Body of pancreas (tissue), 4 donors: ENCODE data around the gene ACVR1B.

Experiments used
- CTCF ChIP-seq, 7 experiments: fragments of 450-650 bp in 4 of 7; fragments of 200-600 bp in 3 of 7; sonication (generic) in 3 of 7; IDR thresholded peaks; one replicate each; pipeline ENCODE4 v1.5.1; 2016 to 2019; ENCODE audit warnings: antibody characterized with exemption in 7 of 7
- POLR2A ChIP-seq, 3 donors: fragments of 450-650 bp; IDR thresholded peaks; one replicate each; pipeline ENCODE4 v1.6.1; 2016; ENCODE audit warnings: antibody characterized with exemption in 3 of 3, mild to moderate bottlenecking in 2 of 3

GRCh38 chr12:52013626-52014310 is 62.3 kb downstream of the ACVR1B start:
- TF ChIP-seq CTCF (IDR thresholded peaks at IDR 0.05) (no peak), POLR2A (IDR thresholded peaks at IDR 0.05) (no peak)
